ENCODE measurements around the gene MINDY4.

Gene MINDY4

GRCh38 chr7:30750010-30750409 lies 21.2 kb upstream of the MINDY4 start:
- TF ChIP-seq EZH2phosphoT487 (conservative IDR thresholded peaks at IDR 0.05; ENCODE audit: low read length) = no peak
- TF ChIP-seq CTCF (IDR thresholded peaks at IDR 0.05; ENCODE audit: insufficient read depth, low read length, poor library complexity, severe bottlenecking) = no peak
- Histone ChIP-seq H3K36me3 (ENCODE audit: low read length) (no peaks in the 10 kb centered on the region), H3K9ac (ENCODE audit: low read length) (no peak overlapping the region)

GRCh38 chr7:30750683-30751650 lies 20.2 kb upstream of the MINDY4 start:
- TF ChIP-seq CTCF (IDR thresholded peaks at IDR 0.05; ENCODE audit: insufficient read depth, low read length, poor library complexity, severe bottlenecking) = no peak
- Histone ChIP-seq H3K36me3 (ENCODE audit: low read length) (no peaks in the 10 kb centered on the region), H3K79me2 (ENCODE audit: insufficient read depth, low read length) (no peaks in the 10 kb centered on the region), H3K27ac (ENCODE audit: low read depth, low read length) (no peak overlapping the region), H3F3A (ENCODE audit: insufficient read depth) (no peaks in the 10 kb centered on the region), H4K20me1 (ENCODE audit: low read depth, low read length) (no peaks in the 10 kb centered on the region), H3K9me2 (replicated peaks; ENCODE audit: insufficient read depth, low read length) (no peaks in the 10 kb centered on the region), H3K4me2 (ENCODE audit: low read depth, low read length, poor library complexity, severe bottlenecking) (no peak overlapping the region), H3K27me3 (ENCODE audit: low read length) (no peaks in the 10 kb centered on the region), H3K9ac (ENCODE audit: low read length) (no peak overlapping the region), H2AFZ (ENCODE audit: low read depth, low read length, severe bottlenecking) (no peak overlapping the region), H3K4me3 (ENCODE audit: insufficient read depth, low read length, poor library complexity, severe bottlenecking) (no peak overlapping the region), H3K9me3 (ENCODE audit: insufficient read depth, low read length) (no peaks in the 10 kb centered on the region)

More at GRCh38 chr7:30750010-30750409, 21.2 kb upstream of the MINDY4 start:
- H2AFZ ChIP-seq (ENCODE audit: low read depth, low read length, severe bottlenecking) = no peak overlapping the region
- no peaks in the 10 kb centered on the region for H3K9me2 ChIP-seq (replicated peaks; ENCODE audit: insufficient read depth, low read length)
- no peaks in the 10 kb centered on the region for H3K27me3 ChIP-seq (ENCODE audit: low read length)
- H3K9me3 ChIP-seq (ENCODE audit: insufficient read depth, low read length) = no peaks in the 10 kb centered on the region
- no peaks in the 10 kb centered on the region for H3F3A ChIP-seq (ENCODE audit: insufficient read depth)
- no peaks in the 10 kb centered on the region for H3K79me2 ChIP-seq (ENCODE audit: insufficient read depth, low read length)
- no peak overlapping the region for H3K27ac ChIP-seq (ENCODE audit: low read depth, low read length)
- no peaks in the 10 kb centered on the region for H4K20me1 ChIP-seq (ENCODE audit: low read depth, low read length)
- H3K4me2 ChIP-seq (ENCODE audit: low read depth, low read length, poor library complexity, severe bottlenecking) = no peak overlapping the region
- no peak overlapping the region for H3K4me3 ChIP-seq (ENCODE audit: insufficient read depth, low read length, poor library complexity, severe bottlenecking)

DNA sequence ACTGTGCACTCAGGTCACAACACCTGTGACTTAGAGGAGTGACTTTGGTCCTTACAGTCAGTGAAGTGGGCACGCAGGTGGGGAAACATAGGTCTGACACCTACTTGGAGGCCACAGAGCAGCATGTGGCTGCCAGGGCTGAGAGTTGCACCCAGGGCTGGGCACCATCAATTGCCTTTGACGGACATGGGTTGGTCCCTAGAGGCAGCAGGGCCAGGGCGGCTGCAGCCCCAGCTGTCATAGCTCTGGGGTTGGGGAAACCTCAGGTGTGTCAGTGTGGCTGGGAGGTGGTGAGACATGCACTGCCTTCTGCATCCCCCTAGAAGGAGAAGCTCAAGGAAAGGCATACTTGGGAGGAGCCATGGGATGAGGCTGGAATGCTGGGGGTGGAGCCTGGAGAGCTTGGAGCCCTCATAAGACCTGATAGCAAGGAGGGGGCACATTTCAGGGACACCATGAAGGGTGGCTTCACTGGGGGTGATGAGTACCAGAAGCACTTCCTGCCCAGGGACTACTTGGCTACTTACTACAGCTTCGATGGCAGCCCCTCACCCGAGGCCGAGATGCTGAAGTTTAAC lies 19.4 kb upstream of the MINDY4 start, which contains the start of gene INMT:
INMT (plus strand) TSS at position 440 of the 578 bp plus-strand sequence; CDS start at position 456, 16 bp downstream.
- no peaks in the 10 kb centered on the region for H3K79me2 ChIP-seq (ENCODE audit: insufficient read depth, low read length)
- no peak for TF ChIP-seq CTCF (IDR thresholded peaks at IDR 0.05; ENCODE audit: insufficient read depth, low read length, poor library complexity, severe bottlenecking)
- no peak for TF ChIP-seq EZH2phosphoT487 (conservative IDR thresholded peaks at IDR 0.05; ENCODE audit: low read length)
- no peaks in the 10 kb centered on the region for H3F3A ChIP-seq (ENCODE audit: insufficient read depth)
- no peak within 1 kb of the TSS for H2AFZ ChIP-seq (ENCODE audit: low read depth, low read length, severe bottlenecking)
- no peaks in the 10 kb centered on the region for H3K36me3 ChIP-seq (ENCODE audit: low read length)
- no peak within 1 kb of the TSS for H3K4me3 ChIP-seq (ENCODE audit: insufficient read depth, low read length, poor library complexity, severe bottlenecking)
- no peak within 1 kb of the TSS for H3K27ac ChIP-seq (ENCODE audit: low read depth, low read length)
- H3K27me3 ChIP-seq (ENCODE audit: low read length) = no peaks in the 10 kb centered on the region
- H3K4me2 ChIP-seq (ENCODE audit: low read depth, low read length, poor library complexity, severe bottlenecking) = no peak within 1 kb of the TSS
- no peaks in the 10 kb centered on the region for H4K20me1 ChIP-seq (ENCODE audit: low read depth, low read length)
- no peaks in the 10 kb centered on the region for H3K9me3 ChIP-seq (ENCODE audit: insufficient read depth, low read length)
- no peaks in the 10 kb centered on the region for H3K9me2 ChIP-seq (replicated peaks; ENCODE audit: insufficient read depth, low read length)
- H3K9ac ChIP-seq (ENCODE audit: low read length) = no peak within 1 kb of the TSS

Measured in SU-DHL-6 (cell line).